ENCODE results near the gene ZDHHC14. TPM values are rescaled to one million over a fixed set of nuclear protein-coding genes. Genes with fewer than 3 reads are reported as not detected.

Gene ZDHHC14
- total RNA-seq, 2 experiments from 2014 or later: 1.3 to 1.6 TPM

- H3K4me3 ChIP-seq (ENCODE audit: low read length): no peak overlapping the region
- peaks cover 13% of the 10 kb centered on the region for H3K4me1 ChIP-seq (ENCODE audit: insufficient read depth, low read length)
- ATAC-seq (ENCODE audit: poor library complexity) (no peak), DNase-seq (no peak)
- Mint-ChIP-seq H3K4me1 (ENCODE audit: low read depth) (peaks cover 13% of the 10 kb centered on the region), H3K4me3 (no peak overlapping the region), H3K9me3 (no peaks in the 10 kb centered on the region), H3K36me3 (ENCODE audit: low read depth) (no peaks in the 10 kb centered on the region), H3K27ac (no peak overlapping the region), H3K27me3 (no peaks in the 10 kb centered on the region)
- no peak overlapping the region for H3K27ac ChIP-seq (ENCODE audit: low read depth in 1 of 2, low read length in 2 of 2)
- H3K9me3 ChIP-seq (ENCODE audit: control insufficient read depth in 1 of 2, insufficient read depth in 1 of 2, low read length in 2 of 2): no peaks in the 10 kb centered on the region
- intact Hi-C loops (cut with DNase I, micrococcal nuclease): no loop called here
- ChIA-PET POLR2A (interaction anchor here (2.1 kb wide), 1 partner anchor 10 kb away, joined by 4 read pairs; no protein-coding TSS in a partner anchor), CTCF (no interaction called here)
- no peaks in the 10 kb centered on the region for H3K36me3 ChIP-seq (ENCODE audit: insufficient read depth, low read length)
- no peak for TF ChIP-seq CTCF (IDR thresholded peaks at IDR 0.05)
- H3K27me3 ChIP-seq (ENCODE audit: control insufficient read depth in 1 of 2, insufficient read depth in 2 of 2, low read length in 2 of 2): no peaks in the 10 kb centered on the region
Observed at GRCh38 chr6:157524735-157525134, 143.7 kb downstream of the ZDHHC14 start.

GRCh38 chr6:157525292-157525889 lies 144.4 kb downstream of the ZDHHC14 start:
- H3K4me1 ChIP-seq (ENCODE audit: insufficient read depth, low read length): peaks cover 13% of the 10 kb centered on the region
- no peak overlapping the region for H3K27ac Mint-ChIP-seq
- TF ChIP-seq CTCF (IDR thresholded peaks at IDR 0.05): no peak
- CTCF ChIA-PET: no interaction called here
- peaks cover 13% of the 10 kb centered on the region for H3K4me1 Mint-ChIP-seq (ENCODE audit: low read depth)
- no peaks in the 10 kb centered on the region for H3K27me3 ChIP-seq (ENCODE audit: control insufficient read depth in 1 of 2, insufficient read depth in 2 of 2, low read length in 2 of 2)
- DNase-seq (no peak), ATAC-seq (ENCODE audit: poor library complexity) (no peak)
- H3K36me3 Mint-ChIP-seq (ENCODE audit: low read depth): no peaks in the 10 kb centered on the region
- H3K36me3 ChIP-seq (ENCODE audit: insufficient read depth, low read length): no peaks in the 10 kb centered on the region
- intact Hi-C loops (cut with DNase I, micrococcal nuclease): no loop called here
- POLR2A ChIA-PET: interaction anchor here (2.1 kb wide), 1 partner anchor 9 kb away, joined by 4 read pairs; no protein-coding TSS in a partner anchor
- no peaks in the 10 kb centered on the region for H3K9me3 ChIP-seq (ENCODE audit: control insufficient read depth in 1 of 2, insufficient read depth in 1 of 2, low read length in 2 of 2)
- H3K9me3 Mint-ChIP-seq: no peaks in the 10 kb centered on the region
- no peaks in the 10 kb centered on the region for H3K27me3 Mint-ChIP-seq
- no peak overlapping the region for H3K4me3 ChIP-seq (ENCODE audit: low read length)
- no peak overlapping the region for H3K27ac ChIP-seq (ENCODE audit: low read depth in 1 of 2, low read length in 2 of 2)
- no peak overlapping the region for H3K4me3 Mint-ChIP-seq

- POLR2A ChIA-PET: no interaction called here
- DNase-seq (no peak), ATAC-seq (ENCODE audit: poor library complexity) (no peak)
- no peaks in the 10 kb centered on the region for H3K9me3 ChIP-seq (ENCODE audit: control insufficient read depth in 1 of 2, insufficient read depth in 1 of 2, low read length in 2 of 2)
- no peak overlapping the region for H3K4me3 Mint-ChIP-seq
- peaks cover 13% of the 10 kb centered on the region for H3K4me1 Mint-ChIP-seq (ENCODE audit: low read depth)
- CTCF ChIA-PET: no interaction called here
- no peaks in the 10 kb centered on the region for H3K36me3 ChIP-seq (ENCODE audit: insufficient read depth, low read length)
- H3K4me1 ChIP-seq (ENCODE audit: insufficient read depth, low read length): peaks cover 13% of the 10 kb centered on the region
- no peak overlapping the region for H3K4me3 ChIP-seq (ENCODE audit: low read length)
- no peaks in the 10 kb centered on the region for H3K9me3 Mint-ChIP-seq
- H3K27me3 Mint-ChIP-seq: no peaks in the 10 kb centered on the region
- no peaks in the 10 kb centered on the region for H3K36me3 Mint-ChIP-seq (ENCODE audit: low read depth)
- H3K27ac Mint-ChIP-seq: no peak overlapping the region
- intact Hi-C loops (cut with DNase I, micrococcal nuclease): no loop called here
- H3K27ac ChIP-seq (ENCODE audit: low read depth in 1 of 2, low read length in 2 of 2): no peak overlapping the region
- no peak for TF ChIP-seq CTCF (IDR thresholded peaks at IDR 0.05)
- H3K27me3 ChIP-seq (ENCODE audit: control insufficient read depth in 1 of 2, insufficient read depth in 2 of 2, low read length in 2 of 2): no peaks in the 10 kb centered on the region
Observed at GRCh38 chr6:157525918-157526425, 145.0 kb downstream of the ZDHHC14 start.
